Subcutaneous adipose tissue (tissue), 4 donors: ENCODE measurements around the gene PARP14. TPM values are rescaled to one million over a fixed set of nuclear protein-coding genes. Genes with fewer than 3 reads are reported as not detected.

Source experiments
- total RNA-seq, 4 donors: library from RNA; depleted of rRNA; stranded (reverse); fragments of >200 nt; gene quantifications; one replicate each; pipeline ENCODE4 v1.1.0, GENCODE V29; 2016
- TF ChIP-seq, protein P1 (sequence below): fragments of 450-650 bp; IDR thresholded peaks from one replicate; pipeline ENCODE4 v1.5.1; 2016; ENCODE audit warnings: low read depth, mild to moderate bottlenecking, control low read depth, antibody characterized with exemption, moderate library complexity

PARP14 gene
- total RNA-seq, 4 donors from 2014 or later, result 65.2 to 107 (median 85.5) TPM

DNA sequence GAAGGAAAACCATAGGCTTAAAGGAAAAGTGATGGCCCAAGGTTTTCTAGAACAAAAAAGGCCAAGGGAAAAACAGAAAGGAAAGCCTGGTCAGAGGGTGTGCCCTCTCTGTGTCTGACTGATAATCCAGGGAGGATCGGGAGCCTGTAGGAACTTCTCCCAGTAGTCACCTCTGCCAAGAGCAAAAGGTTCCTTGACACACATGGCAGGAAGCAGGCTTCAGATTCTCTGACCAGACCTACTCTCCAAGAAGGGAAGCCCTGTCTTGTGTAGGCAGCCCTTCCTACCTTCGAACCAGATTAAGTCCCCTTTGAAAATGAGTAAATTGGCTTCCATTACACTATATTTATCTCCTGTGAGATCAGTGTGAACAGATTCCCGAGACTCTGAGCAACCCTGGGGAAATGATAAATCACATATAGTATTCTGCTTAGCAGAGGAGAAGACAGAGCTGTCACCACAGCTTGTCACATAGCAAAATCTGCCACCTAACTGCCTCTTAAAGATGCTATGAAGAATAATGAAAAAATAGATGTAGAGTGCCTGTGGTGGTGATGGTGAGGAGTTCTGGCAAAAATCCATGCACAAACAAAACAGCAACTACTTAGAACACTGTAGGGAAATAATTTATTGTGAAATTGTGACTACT, 38.8 kb downstream of the PARP14 start:
- TF ChIP-seq, protein P1, sequence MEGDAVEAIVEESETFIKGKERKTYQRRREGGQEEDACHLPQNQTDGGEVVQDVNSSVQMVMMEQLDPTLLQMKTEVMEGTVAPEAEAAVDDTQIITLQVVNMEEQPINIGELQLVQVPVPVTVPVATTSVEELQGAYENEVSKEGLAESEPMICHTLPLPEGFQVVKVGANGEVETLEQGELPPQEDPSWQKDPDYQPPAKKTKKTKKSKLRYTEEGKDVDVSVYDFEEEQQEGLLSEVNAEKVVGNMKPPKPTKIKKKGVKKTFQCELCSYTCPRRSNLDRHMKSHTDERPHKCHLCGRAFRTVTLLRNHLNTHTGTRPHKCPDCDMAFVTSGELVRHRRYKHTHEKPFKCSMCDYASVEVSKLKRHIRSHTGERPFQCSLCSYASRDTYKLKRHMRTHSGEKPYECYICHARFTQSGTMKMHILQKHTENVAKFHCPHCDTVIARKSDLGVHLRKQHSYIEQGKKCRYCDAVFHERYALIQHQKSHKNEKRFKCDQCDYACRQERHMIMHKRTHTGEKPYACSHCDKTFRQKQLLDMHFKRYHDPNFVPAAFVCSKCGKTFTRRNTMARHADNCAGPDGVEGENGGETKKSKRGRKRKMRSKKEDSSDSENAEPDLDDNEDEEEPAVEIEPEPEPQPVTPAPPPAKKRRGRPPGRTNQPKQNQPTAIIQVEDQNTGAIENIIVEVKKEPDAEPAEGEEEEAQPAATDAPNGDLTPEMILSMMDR, result no peak

DNA sequence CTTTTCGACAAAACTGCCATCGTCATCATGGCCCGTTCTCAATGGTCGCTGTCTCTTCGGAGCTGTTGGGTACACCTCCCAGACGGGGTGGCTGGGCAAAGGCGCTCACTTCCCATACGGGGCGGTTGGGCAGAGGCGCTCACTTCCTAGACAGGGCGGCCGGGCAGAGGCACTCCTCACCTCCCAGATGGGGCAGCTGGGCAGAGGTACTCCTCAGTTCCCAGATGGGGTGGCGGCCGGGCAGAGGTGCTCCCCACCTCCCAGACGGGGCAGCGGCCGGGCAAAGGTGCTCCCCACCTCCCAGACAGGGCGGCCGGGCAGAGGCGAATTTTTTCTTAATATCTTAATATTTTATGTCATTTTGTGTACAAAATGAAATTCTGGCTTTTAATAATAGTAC, 44.5 kb downstream of the PARP14 start:
- TF ChIP-seq, protein P1, result no peak

DNA sequence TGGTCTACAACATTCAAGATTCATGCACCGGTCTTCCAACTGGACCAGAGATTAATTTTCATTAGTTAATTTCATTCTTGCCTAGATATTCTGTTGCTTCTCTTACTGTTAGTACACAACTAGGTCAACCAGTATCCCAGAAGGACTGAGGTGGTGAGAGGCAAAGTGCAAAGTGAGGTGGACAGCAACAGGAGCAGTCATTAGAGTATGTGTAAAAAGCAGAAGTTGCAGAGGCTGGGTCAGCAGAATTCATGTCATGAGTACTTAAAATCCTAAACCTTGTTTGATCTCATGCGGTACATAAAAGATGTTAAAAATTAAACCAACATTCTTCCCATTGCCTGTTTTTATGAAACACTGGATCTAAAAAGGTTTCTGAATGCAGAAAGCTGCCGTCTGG, 46.7 kb downstream of the PARP14 start:
- TF ChIP-seq, protein P1, result no peak

DNA sequence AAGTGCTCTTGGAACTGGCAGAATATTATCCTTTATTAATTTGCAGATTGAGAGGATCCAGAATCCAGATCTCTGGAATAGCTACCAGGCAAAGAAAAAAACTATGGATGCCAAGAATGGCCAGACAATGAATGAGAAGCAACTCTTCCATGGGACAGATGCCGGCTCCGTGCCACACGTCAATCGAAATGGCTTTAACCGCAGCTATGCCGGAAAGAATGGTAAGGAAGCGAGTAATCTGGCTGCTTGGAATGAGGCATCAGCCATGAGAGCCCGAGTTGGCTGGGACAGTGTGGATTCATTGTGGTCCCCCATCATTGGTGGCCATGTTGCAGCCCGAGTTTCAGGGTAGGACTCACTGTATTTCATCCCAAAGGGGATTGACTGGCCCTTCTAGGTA, 47.1 kb downstream of the PARP14 start:
- TF ChIP-seq, protein P1, result no peak

DNA sequence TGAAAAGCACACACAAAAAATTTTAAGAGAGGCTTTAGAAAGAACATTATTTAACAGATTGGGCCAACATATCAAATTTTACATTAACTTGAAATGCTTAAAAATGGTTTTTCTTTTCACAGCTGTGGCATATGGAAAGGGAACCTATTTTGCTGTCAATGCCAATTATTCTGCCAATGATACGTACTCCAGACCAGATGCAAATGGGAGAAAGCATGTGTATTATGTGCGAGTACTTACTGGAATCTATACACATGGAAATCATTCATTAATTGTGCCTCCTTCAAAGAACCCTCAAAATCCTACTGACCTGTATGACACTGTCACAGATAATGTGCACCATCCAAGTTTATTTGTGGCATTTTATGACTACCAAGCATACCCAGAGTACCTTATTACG, 47.5 kb downstream of the PARP14 start:
- TF ChIP-seq, protein P1, result no peak

DNA sequence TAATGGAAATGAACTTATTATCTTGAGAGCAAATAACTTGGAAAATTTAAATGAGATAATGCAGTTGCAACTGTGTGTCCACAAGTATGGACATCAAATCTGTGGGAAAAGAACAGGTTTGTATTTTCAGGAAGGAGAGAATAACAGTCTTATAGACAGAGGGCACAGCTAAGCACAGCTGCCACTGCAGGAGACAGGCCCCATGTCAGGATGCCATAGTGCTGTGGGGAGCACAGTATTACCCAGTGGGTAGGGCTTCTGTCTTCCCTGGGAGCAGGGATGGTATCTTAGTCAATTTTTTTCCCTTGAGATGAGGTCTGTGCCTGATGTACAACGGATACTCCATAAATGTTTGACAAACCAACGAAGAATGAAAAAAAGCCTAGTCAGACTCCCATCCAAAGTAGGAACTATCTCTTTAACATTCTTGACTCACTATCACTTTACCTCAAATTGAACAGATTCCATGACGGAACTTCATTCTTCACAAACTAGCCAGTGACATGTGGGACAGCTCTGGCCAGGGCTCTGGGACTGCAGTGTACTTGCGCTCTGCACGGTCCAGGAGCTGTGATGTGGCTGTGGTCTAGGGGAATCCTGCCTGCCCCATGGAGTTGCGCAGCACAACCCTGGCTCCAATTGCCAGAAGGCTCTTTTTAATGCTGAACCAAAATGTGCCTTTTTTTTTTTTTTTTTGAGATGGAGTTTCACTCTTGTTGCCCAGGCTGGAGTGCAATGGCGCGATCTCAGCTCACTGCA, 48.3 kb downstream of the PARP14 start:
- TF ChIP-seq, protein P1, result no peak

DNA sequence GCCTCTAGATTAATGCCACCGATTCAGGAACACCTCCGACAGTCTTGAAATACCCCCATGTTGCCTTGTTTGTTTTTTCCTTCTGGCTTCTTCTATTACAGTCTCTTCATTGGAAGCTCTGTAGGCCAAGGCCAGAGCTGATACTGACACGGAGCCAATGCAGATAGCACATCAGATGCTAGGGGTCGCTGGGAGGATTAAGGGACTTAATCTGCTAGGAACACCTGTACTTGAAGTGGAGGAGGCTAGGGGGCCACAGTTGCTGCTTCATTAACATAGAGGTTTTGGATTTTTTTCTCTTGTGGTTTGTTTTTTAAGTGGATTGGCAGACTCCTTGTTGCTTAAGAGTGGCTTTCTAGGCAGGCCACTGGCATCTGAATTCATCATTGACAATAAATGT, 49.6 kb downstream of the PARP14 start:
- TF ChIP-seq, protein P1, result no peak
